HG02970 (cell line): ENCODE data around the gene ACADSB.

ENCODE experiments used
- ATAC-seq: cut with Tn5 transposase; IDR thresholded peaks from one replicate; pipeline ENCODE4 v1.9.1; 2021; ENCODE audit warnings: mild to moderate bottlenecking, moderate library complexity, moderate number of reproducible peaks; ENCODE audit not compliant: unreplicated experiment, low FRiP score

The ACADSB gene

GRCh38 chr10:123000155-123000554 lies 8.7 kb upstream of the ACADSB start:
- ATAC-seq = no peak

DNA sequence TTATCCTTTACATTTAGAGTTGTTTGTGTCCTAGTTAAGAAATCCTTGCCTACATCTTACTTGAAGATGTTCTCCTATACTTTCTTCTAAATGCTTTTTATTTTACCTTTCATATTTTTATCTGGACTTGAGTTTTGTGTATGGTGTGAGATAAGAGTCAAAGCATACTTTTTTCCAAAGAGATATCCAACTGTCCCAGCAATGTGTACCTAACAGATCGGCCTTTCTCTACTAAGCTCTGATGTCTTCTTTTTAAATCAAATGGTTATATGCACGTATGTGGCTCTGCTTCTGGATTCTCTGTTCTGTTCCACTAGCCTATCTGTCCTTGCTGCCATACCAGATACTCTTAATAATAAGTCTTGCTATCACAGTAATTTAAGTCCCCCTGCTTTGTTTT lies 7.4 kb upstream of the ACADSB start:
- no peak for ATAC-seq

- ATAC-seq = no peak
Measured at GRCh38 chr10:123004298-123004697, 4.5 kb upstream of the ACADSB start.

- ATAC-seq = peak; percentile 28
Measured at GRCh38 chr10:123007558-123008354, 1.1 kb upstream of the ACADSB start.

- peak; percentile 6 for ATAC-seq
Measured at GRCh38 chr10:123009105-123009820, 457 bp downstream of the ACADSB start.

GRCh38 chr10:123011987-123012386 lies 3.2 kb downstream of the ACADSB start:
- no peak for ATAC-seq

DNA sequence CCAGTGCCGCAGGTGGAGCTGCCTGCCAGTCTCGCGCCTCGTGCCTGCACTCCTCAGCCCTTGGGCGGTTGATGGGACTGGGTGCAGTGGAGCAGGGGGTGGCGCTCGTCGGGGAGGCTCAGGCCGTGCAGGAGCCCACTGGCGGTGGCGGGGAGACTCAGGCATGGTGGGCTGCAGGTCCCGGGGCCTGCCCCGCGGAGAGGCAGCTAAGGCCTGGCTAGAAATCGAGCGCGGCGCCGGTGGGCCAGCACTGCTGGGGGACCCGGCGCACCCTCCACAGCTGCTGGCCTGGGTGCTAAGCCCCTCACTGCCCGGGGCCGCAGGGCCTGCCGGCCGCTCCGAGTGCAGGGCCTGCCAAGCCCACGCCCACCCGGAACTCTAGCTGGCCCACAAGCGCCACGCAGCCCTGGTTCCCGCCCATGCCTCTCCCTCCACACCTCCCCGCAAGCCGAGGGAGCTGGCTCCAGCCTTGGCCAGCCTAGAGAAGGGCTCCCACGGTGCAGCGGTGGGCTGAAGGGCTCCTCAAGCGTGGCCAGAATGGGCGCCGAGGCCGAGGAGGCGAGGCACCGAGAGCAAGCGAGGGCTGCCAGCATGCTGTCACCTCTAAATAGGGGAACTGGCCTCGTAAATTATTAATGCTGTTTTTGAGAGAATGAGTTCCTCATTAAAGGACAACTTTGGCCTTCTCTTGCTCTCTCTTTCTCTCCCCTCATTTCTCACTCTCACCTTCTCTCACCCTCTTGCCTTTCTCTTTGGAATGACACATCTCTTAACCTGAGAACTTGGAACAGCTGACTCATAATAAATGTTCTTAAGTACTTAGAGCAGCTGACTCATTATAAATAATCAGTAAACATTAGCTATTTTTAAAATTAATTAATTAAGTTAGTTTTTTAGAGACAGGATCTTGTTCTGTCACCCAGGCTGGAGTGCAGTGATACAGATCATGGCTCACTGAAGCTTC lies 4.9 kb downstream of the ACADSB start:
- ATAC-seq = no peak

GRCh38 chr10:123014772-123015171 lies 6.0 kb downstream of the ACADSB start:
- no peak for ATAC-seq

DNA sequence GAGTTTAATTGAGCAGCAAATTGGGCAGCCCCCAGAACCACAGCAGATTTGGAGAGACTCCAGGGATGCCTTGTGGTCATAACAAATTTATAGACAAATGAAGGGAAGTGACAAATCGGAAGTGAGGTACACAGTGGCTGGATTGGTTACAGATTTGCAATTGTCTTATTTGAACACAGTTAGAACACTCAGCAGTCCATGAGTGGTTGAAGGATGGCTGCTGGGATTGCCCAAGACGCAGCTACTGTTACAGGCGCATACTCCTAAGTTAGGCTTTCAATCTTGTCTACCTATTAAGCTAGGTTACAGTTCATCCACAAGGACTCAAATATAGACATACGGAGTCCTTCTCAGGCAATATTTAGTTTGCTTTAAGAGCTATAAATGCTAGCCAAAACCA lies 7.4 kb downstream of the ACADSB start:
- no peak for ATAC-seq

DNA sequence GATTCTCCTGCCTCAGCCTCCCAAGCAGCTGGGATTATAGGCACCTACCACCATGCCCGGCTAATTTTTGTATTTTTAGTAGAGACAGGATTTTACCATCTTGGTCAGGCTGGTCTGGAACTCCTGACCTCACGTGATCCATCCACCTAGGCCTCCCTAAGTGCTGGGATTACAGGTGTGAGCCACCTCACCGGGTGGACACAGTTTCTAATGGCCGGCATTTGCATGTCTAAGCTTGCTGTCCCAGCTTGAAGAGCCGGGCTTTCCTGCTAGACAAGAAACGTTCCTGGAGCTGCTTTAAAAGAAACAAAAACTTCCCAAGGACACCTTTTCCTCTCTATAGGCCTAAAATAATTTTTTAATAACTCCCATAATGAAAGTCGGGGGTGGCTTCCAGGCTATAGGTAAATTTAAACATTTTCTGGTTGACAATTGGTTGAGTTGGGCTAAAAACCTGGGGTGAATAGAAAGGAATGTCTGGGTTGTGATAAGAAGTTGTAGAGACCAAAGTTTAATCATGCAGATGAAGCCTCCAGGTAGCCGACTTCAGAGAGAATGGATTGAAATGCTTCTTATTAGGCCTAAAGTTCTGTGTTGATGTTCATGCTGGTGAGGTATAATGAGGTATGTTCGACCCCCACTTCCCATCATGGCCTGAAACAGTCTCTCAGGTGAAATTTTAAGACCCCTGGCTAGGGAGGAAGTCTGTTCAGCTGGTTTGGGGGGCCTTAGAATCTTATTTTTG lies 8.8 kb downstream of the ACADSB start:
- ATAC-seq = no peak

DNA sequence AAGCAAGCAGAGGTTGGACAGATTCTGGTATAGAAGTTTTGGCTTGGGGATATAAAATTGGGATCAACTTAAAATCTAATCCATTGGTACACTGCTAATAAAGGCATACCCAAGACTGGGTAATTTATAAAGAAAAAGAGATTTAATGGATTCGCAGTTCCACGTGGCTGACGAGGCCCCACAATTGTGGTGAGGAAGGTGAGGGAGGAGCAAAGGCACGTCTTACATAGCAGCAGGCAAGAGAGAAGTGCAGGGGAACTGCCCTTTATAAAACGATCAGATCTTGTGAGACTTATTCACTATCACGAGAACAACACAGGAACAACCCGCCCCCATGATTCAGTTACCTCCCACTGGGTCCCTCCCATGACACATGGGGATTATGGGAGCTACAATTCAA lies 9.7 kb downstream of the ACADSB start:
- no peak for ATAC-seq

GRCh38 chr10:123019264-123019663 lies 10.5 kb downstream of the ACADSB start:
- ATAC-seq = no peak

- no peak for ATAC-seq
Measured at GRCh38 chr10:123019941-123020703, 11.3 kb downstream of the ACADSB start.

DNA sequence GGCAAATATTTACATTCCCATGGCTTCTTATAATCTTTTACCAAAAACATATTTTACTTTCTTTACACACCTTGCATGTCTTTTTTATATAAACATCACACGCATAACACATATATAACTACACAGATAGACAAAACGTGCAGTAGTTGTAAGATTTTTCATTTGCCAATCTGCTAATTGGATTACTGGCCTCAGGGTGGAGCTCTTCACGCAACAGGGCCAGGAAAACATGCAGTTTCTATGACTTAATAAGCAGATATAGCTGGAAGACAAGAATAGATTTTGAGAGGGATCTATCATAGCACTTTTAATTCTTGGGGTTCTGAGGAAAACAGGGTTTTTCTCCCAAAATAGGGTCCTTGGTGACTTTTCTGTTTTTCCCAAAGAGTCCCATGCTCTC lies 12.7 kb downstream of the ACADSB start:
- ATAC-seq = no peak

DNA sequence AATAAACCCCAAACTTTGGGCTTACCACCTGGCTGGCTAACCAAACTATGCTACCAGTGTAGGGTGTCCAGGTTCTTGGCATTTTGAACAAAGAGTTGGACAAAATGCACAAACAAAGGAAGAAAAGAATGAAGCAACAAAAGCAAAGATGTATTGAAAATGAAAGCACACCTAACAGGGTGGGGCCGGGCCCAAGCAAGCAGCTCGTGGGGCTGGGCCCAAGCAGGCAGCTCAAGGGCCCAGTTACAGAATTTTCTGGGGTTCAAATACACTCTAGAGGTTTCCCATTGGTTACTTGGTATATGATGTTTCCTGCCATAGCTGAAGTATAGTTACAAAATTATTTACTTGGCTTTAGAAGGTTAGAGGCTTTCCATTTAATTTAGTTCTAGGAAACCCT lies 15.7 kb downstream of the ACADSB start:
- ATAC-seq = no peak

DNA sequence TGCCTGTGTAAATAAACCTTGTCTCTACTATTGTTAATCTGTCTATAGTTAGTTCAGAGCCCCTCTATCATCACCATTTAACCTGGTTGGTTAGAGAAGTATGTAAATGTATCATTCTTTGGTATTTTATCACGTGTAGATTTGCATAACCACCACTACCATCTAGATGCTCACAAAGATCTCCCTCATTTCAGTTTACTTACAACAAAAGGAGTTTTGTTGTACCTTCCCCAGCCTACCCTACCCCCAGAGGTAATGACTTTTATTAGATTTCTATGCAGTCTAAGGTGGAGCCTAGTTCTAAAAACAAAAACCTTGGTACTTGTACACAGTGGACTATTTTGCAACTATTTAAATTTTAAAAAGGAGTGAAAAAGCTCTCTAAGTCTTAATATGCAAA lies 17.5 kb downstream of the ACADSB start:
- ATAC-seq = no peak

DNA sequence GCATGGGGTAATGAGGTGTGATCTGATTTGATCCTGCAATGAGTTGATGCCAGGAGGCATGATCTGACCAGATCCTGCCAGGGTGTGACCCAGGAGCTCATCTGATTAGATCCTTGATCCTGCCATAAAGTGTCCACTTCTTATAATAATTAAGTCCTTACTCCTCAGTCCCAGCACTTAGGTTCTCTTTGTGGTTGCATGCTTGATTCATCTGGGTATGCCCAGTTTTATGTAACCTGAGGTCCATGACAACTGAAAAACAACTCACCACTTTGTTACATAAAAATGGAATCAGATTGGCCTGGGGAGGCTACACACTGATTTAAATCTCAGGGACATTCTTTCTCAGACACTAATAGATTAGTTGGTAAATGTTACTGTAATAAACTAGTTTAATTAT lies 19.1 kb downstream of the ACADSB start:
- no peak for ATAC-seq

- no peak for ATAC-seq
Measured at GRCh38 chr10:123031124-123031523, 22.3 kb downstream of the ACADSB start.

- no peak for ATAC-seq
Measured at GRCh38 chr10:123034332-123034731, 25.5 kb downstream of the ACADSB start.
